ENCODE results near the gene SFMBT2. TPM values are rescaled to one million over a fixed set of nuclear protein-coding genes. Genes with fewer than 3 reads are reported as not detected.

SFMBT2 gene
- total and polyA plus RNA-seq, 2 of the 13 experiments (the other 11 are each of a cell fraction or from before 2014, with no cell fraction given) = 0.01 to 0.02 TPM

DNA sequence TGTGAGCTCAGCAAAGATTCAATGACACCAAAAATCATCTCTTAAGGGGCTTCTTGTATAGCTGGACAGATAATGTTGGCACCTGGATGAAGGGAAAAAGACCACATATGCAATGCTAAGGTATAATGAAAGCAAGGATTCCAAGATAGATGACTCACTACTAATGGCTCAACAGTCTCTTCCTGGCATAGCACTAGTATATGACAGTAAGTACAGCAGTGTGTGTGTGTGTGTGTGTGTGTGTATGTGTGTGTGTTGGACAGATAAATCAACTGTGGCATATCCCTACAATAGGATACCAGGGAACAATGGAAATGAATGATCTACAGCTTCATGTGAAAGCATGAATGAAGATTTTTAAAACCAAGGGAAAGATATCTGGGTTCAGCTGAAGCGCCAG is 257.1 kb downstream of the SFMBT2 start (continued):
- TF ChIP-seq ZBTB20 (CRISPR knock-in tag; IDR thresholded peaks at IDR 0.05; ENCODE audit: borderline replicate concordance, low read depth) (no peak), HOXD1 (CRISPR knock-in tag; IDR thresholded peaks at IDR 0.05) (no peak), KLF11 (CRISPR knock-in tag; IDR thresholded peaks at IDR 0.05) (no peak), FOXK2 (IDR thresholded peaks at IDR 0.05) (no peak), DPF2 (CRISPR knock-in tag; IDR thresholded peaks at IDR 0.05; ENCODE audit: borderline replicate concordance, low read depth) (no peak), HBP1 (CRISPR knock-in tag; IDR thresholded peaks at IDR 0.05; ENCODE audit: low read depth) (no peak)

GRCh38 chr10:7152982-7153381 is 257.9 kb downstream of the SFMBT2 start:
- ChIA-PET CTCF (ENCODE audit: low intra/inter-chr PET ratio, low total read pairs) (no interaction called here), POLR2A (no interaction called here)
- ATAC-seq = no peak
- no peak overlapping the region for H3K4me3 ChIP-seq (replicated peaks in 1 of 3; ENCODE audit: insufficient read depth in 1 of 3, low read depth in 2 of 3, low read length in 3 of 3)
- H3K36me3 ChIP-seq (replicated peaks in 1 of 2; ENCODE audit: control insufficient read depth in 1 of 2, insufficient read depth in 2 of 2, low read length in 2 of 2) = no peaks in the 10 kb centered on the region
- H3K27ac ChIP-seq (ENCODE audit: extremely low read length, insufficient read depth, low read length) = no peak overlapping the region
- BruUV-seq (replicated peaks) = no TSS peak
- in situ Hi-C loops (cut with HindIII; ENCODE audit: extremely low pct_ligation_motif_present, low pct_unique_long_range_greater_than_20kb) = no loop called here
- TF ChIP-seq ARNTL (CRISPR knock-in tag; IDR thresholded peaks at IDR 0.05) (no peak), ZNF660 (CRISPR knock-in tag; IDR thresholded peaks at IDR 0.05; ENCODE audit: borderline replicate concordance, low read depth) (no peak), RORA (CRISPR knock-in tag; IDR thresholded peaks at IDR 0.05) (no peak), ZNF678 (CRISPR knock-in tag; IDR thresholded peaks at IDR 0.05) (no peak), ZNF318 (CRISPR knock-in tag; IDR thresholded peaks at IDR 0.05) (no peak), ELF4 (CRISPR knock-in tag; IDR thresholded peaks at IDR 0.05; ENCODE audit: borderline replicate concordance) (no peak)
- TF ChIP-seq, protein P1, sequence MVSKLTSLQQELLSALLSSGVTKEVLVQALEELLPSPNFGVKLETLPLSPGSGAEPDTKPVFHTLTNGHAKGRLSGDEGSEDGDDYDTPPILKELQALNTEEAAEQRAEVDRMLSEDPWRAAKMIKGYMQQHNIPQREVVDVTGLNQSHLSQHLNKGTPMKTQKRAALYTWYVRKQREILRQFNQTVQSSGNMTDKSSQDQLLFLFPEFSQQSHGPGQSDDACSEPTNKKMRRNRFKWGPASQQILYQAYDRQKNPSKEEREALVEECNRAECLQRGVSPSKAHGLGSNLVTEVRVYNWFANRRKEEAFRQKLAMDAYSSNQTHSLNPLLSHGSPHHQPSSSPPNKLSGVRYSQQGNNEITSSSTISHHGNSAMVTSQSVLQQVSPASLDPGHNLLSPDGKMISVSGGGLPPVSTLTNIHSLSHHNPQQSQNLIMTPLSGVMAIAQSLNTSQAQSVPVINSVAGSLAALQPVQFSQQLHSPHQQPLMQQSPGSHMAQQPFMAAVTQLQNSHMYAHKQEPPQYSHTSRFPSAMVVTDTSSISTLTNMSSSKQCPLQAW (CRISPR knock-in tag; IDR thresholded peaks at IDR 0.05) = no peak
- no peaks in the 10 kb centered on the region for H3K9me3 ChIP-seq (ENCODE audit: low read length)
- no peaks in the 10 kb centered on the region for H3K4me1 ChIP-seq (ENCODE audit: insufficient read depth, low read length)
- 50% methylated on average over 3 of the region's 3 CpGs for WGBS (ENCODE audit: low lambda C conversion rate)
- H3K79me2 ChIP-seq (ENCODE audit: insufficient read depth, low read length) = no peaks in the 10 kb centered on the region
- H4K20me1 ChIP-seq (ENCODE audit: insufficient read depth, low read length) = no peaks in the 10 kb centered on the region
- no peaks in the 10 kb centered on the region; a peak in 1 of 5 replicates for H3K27me3 ChIP-seq (ENCODE audit: control insufficient read depth in 1 of 2, insufficient read depth in 2 of 2, low read length in 2 of 2)
- no peak for FAIRE-seq
- intact Hi-C loops (cut with micrococcal nuclease; ENCODE audit: unreplicated experiment) = no loop called here
- H3K9ac ChIP-seq (ENCODE audit: insufficient read depth, low read depth, low read length) = no peak overlapping the region
- DNase-seq (ENCODE audit: low spot score) = no peak
- no peak overlapping the region for H3K4me2 ChIP-seq (ENCODE audit: low read depth, low read length)
- no peak overlapping the region for H2AFZ ChIP-seq (ENCODE audit: low read length)

Measured in HepG2 (cell line).